CD4-positive, alpha-beta T cell (primary cell): ENCODE data around the gene ATP8A2. TPM values are rescaled to one million over a fixed set of nuclear protein-coding genes. Genes with fewer than 3 reads are reported as not detected.

ENCODE experiments used
- ATAC-seq: fragments of 200-7000 bp; cut with Tn5 transposase; one replicate; pipeline ENCODE4 v1.10.0; 2022; ENCODE audit warnings: mild to moderate bottlenecking; ENCODE audit not compliant: poor library complexity
- CTCF ChIA-PET: fragments of 350-600 bp; sonication (Branson Sonifier 250); formaldehyde crosslinking; loops from one replicate; lab custom pipeline; 2021; ENCODE audit warnings: antibody characterized with exemption, inconsistent platforms; lab: Charles Lee
- POLR2A ChIA-PET: fragments of 350-600 bp; sonication (Branson Sonifier 250); formaldehyde crosslinking; loops from one replicate; lab custom pipeline; 2021; ENCODE audit warnings: antibody characterized with exemption, inconsistent platforms; lab: Charles Lee
- DNase-seq, 14 experiments: peaks; one replicate each; pipeline ENCODE4 v3.0.0-alpha.2; 2013 to 2020; ENCODE audit warnings: mixed read lengths in 2 of 14
- H3K27ac ChIP-seq, 2 donors: one replicate each; pipeline versions ENCODE4 v1.5.1 to v1.7.0; 2013; ENCODE audit warnings: low read length in 2 of 2, low read depth in 1 of 2, mild to moderate bottlenecking in 1 of 2
- H3K27me3 ChIP-seq, 2 experiments: 1 replicate in 1 of 2; 2 replicates in 1 of 2; pipeline versions ENCODE4 v1.6.1 to v1.7.0; 2013; ENCODE audit warnings: low read length in 2 of 2, control low read depth in 1 of 2, mild to moderate bottlenecking in 1 of 2, moderate library complexity in 1 of 2; ENCODE audit not compliant: insufficient read depth in 2 of 2, control insufficient read depth in 1 of 2
- H3K36me3 ChIP-seq: one replicate; pipeline ENCODE4 v1.6.1; 2013; ENCODE audit warnings: low read length, control low read depth; ENCODE audit not compliant: insufficient read depth
- H3K4me1 ChIP-seq: one replicate; pipeline ENCODE4 v1.6.1; 2013; ENCODE audit warnings: low read length, control low read depth; ENCODE audit not compliant: insufficient read depth
- H3K4me3 ChIP-seq: one replicate; pipeline ENCODE4 v1.5.1; 2013; ENCODE audit warnings: mild to moderate bottlenecking, low read length, moderate library complexity
- H3K9me3 ChIP-seq, 2 experiments: 1 replicate in 1 of 2; 2 replicates in 1 of 2; pipeline versions ENCODE4 v1.6.1 to v1.7.0; 2013; ENCODE audit warnings: low read length in 2 of 2, mild to moderate bottlenecking in 2 of 2, control low read depth in 1 of 2, moderate library complexity in 1 of 2; ENCODE audit not compliant: control insufficient read depth in 1 of 2, insufficient read depth in 1 of 2
- H3K27ac Mint-ChIP-seq: one replicate; pipeline ENCODE4 v1.8.0; 2020; ENCODE audit warnings: mixed read lengths
- H3K27me3 Mint-ChIP-seq: one replicate; pipeline ENCODE4 v1.8.0; 2021; ENCODE audit warnings: mixed read lengths
- H3K36me3 Mint-ChIP-seq: one replicate; pipeline ENCODE4 v1.8.0; 2021; ENCODE audit warnings: low read depth, mixed read lengths
- H3K4me1 Mint-ChIP-seq: one replicate; pipeline ENCODE4 v1.8.0; 2021; ENCODE audit warnings: low read depth, mixed read lengths
- H3K4me3 Mint-ChIP-seq: one replicate; pipeline ENCODE4 v1.8.0; 2020; ENCODE audit warnings: mild to moderate bottlenecking, mixed read lengths
- H3K9me3 Mint-ChIP-seq: one replicate; pipeline ENCODE4 v1.8.0; 2020; ENCODE audit warnings: mixed read lengths
- intact Hi-C, 2 experiments: fragments of 100-400 bp; cut with DNase I in 1 of 2; cut with micrococcal nuclease in 1 of 2; formaldehyde crosslinking; loops; one replicate each; pipeline versions ENCODE4 v1.15.1 to v1.9.0; 2023 to 2025; cut with DNase I, micrococcal nuclease
- total RNA-seq, 174 experiments: library from RNA in 2 of 174; stranded (reverse) in 2 of 174; gene quantifications; one replicate each; pipeline ENCODE4 v1.2.3 and lab custom pipeline; 2021 to 2026
- TF ChIP-seq, protein P1 (sequence below): fragments of 200-600 bp; IDR thresholded peaks from one replicate; pipeline ENCODE4 v1.8.0; 2022; ENCODE audit warnings: antibody characterized with exemption, mild to moderate bottlenecking

ATP8A2 gene
- total RNA-seq, 2 experiments from 2014 or later: 0.22 to 0.36 TPM

DNA sequence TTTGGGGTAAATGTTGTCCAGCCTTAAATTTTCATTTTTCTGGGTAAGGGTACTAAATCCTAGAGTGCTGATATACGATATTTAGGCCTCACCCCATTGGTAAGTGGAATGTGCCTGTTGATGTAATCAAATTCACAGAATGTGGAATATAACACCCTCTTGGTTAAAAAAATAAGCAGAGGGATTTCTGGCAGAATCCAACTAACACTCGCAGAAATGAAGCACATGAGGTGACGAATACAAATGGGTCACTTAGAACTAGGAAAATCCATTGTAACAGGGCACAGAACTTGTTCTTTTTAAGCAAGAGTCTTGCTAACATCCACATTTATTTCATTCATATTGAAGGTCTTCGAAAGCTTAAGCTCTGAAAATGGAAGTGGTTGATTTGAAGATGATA is 359.8 kb downstream of the ATP8A2 start:
- no peak for ATAC-seq
- TF ChIP-seq, protein P1, sequence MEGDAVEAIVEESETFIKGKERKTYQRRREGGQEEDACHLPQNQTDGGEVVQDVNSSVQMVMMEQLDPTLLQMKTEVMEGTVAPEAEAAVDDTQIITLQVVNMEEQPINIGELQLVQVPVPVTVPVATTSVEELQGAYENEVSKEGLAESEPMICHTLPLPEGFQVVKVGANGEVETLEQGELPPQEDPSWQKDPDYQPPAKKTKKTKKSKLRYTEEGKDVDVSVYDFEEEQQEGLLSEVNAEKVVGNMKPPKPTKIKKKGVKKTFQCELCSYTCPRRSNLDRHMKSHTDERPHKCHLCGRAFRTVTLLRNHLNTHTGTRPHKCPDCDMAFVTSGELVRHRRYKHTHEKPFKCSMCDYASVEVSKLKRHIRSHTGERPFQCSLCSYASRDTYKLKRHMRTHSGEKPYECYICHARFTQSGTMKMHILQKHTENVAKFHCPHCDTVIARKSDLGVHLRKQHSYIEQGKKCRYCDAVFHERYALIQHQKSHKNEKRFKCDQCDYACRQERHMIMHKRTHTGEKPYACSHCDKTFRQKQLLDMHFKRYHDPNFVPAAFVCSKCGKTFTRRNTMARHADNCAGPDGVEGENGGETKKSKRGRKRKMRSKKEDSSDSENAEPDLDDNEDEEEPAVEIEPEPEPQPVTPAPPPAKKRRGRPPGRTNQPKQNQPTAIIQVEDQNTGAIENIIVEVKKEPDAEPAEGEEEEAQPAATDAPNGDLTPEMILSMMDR: no peak
- intact Hi-C loops: no loop called here
- ChIA-PET CTCF (no interaction called here), POLR2A (no interaction called here)
- no peaks in the 10 kb centered on the region for H3K9me3 ChIP-seq
- no peaks in the 10 kb centered on the region for H3K27me3 ChIP-seq
- H3K27ac ChIP-seq: no peak overlapping the region
- Mint-ChIP-seq H3K36me3 (no peaks in the 10 kb centered on the region), H3K27ac (no peak overlapping the region), H3K27me3 (peaks cover 11% of the 10 kb centered on the region), H3K9me3 (no peaks in the 10 kb centered on the region), H3K4me3 (no peak overlapping the region), H3K4me1 (no peaks in the 10 kb centered on the region)
- no peak for DNase-seq
- H3K36me3 ChIP-seq: no peaks in the 10 kb centered on the region
- H3K4me1 ChIP-seq: no peaks in the 10 kb centered on the region
- H3K4me3 ChIP-seq: no peak overlapping the region

DNA sequence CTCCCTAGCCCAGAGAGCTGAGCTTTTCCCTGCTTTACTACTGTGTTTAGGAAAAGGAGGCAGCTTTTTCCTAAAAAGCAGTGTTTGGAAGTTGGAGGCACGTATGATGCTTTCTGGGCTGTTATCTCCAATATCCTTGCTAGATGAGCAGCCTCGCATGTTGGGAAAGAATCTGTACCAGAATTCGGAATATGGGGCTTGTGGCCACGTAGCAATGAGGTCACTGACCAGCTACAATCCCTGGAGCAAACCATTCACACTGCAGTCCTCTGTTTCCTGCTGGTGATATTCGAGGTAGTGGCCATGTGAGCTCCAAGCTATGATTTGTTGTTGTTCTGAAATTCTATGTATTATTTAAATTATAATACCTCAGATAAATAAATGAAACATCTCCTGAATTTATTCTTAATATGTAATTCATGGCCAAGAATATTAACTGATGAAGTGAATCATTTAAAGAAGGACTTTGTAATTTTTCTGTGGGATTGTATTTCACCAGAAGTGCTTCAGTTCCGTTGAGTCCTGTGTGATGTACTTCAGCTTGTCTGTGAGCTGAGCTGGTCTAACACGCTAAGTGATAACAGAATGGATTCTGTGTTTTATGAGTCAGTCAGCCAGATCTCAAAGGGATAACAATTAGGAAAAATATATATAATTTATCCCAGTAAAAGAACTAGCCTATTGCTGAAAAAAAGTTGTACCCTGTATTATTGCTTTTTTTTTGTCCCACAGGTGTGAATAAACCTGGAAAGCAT is 360.5 kb downstream of the ATP8A2 start:
- peaks cover 10% of the 10 kb centered on the region for H3K27me3 Mint-ChIP-seq
- intact Hi-C loops: no loop called here
- CTCF ChIA-PET: no interaction called here
- no peaks in the 10 kb centered on the region for H3K4me1 Mint-ChIP-seq
- ATAC-seq: no peak
- H3K4me1 ChIP-seq: no peaks in the 10 kb centered on the region
- H3K4me3 Mint-ChIP-seq: no peak overlapping the region
- no peak overlapping the region for H3K4me3 ChIP-seq
- no peaks in the 10 kb centered on the region for H3K36me3 ChIP-seq
- DNase-seq: no peak
- no peaks in the 10 kb centered on the region for H3K27me3 ChIP-seq
- POLR2A ChIA-PET: no interaction called here
- no peak overlapping the region for H3K27ac Mint-ChIP-seq
- H3K9me3 Mint-ChIP-seq: no peaks in the 10 kb centered on the region
- H3K36me3 Mint-ChIP-seq: no peaks in the 10 kb centered on the region
- H3K27ac ChIP-seq: no peak overlapping the region
- H3K9me3 ChIP-seq: no peaks in the 10 kb centered on the region
- TF ChIP-seq, protein P1: no peak

DNA sequence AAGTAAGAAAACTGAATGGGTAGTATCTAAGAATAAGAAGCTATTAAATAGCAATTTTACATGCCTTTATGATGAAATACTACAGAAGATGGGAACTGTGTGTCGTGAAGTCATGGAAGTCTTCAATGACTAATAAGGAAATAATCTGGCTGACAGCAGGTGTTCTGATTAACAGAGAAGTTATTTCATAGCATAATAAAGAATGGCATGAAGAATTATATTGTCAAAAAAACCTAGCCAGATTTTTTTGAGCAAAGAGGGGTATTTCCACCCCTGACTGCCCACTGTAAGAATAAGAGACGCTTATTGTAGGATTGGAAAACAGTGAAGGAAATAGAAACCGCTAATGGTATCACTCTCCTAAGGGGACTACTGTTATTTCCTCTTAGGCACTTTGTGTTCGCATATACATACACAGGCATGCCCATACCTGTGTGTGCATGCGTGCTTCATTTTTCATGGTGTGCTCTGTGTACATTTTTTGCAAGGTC is 361.3 kb downstream of the ATP8A2 start:
- Mint-ChIP-seq H3K4me3 (no peak overlapping the region), H3K27ac (no peak overlapping the region), H3K4me1 (peaks cover 2% of the 10 kb centered on the region), H3K9me3 (no peaks in the 10 kb centered on the region), H3K36me3 (no peaks in the 10 kb centered on the region), H3K27me3 (peaks cover 10% of the 10 kb centered on the region)
- no peaks in the 10 kb centered on the region for H3K9me3 ChIP-seq
- H3K4me1 ChIP-seq: peaks cover 4% of the 10 kb centered on the region
- H3K4me3 ChIP-seq: no peak overlapping the region
- ChIA-PET POLR2A (no interaction called here), CTCF (no interaction called here)
- no peaks in the 10 kb centered on the region for H3K27me3 ChIP-seq
- no peaks in the 10 kb centered on the region for H3K36me3 ChIP-seq
- DNase-seq: no peak
- intact Hi-C loops: no loop called here
- TF ChIP-seq, protein P1: no peak
- ATAC-seq: no peak
- no peak overlapping the region for H3K27ac ChIP-seq
